Measurements from ENCODE around the gene CCDC142. TPM values are rescaled to one million over a fixed set of nuclear protein-coding genes. Genes with fewer than 3 reads are reported as not detected.
"Not testable (repeated sequence)": the region's sequence is repeated elsewhere in the genome, so short reads cannot be mapped to it uniquely, and the experiment has no call there.

Gene CCDC142
- total and polyA plus RNA-seq, 2 experiments from 2014 or later = 23.4 to 33.5 TPM

DNA sequence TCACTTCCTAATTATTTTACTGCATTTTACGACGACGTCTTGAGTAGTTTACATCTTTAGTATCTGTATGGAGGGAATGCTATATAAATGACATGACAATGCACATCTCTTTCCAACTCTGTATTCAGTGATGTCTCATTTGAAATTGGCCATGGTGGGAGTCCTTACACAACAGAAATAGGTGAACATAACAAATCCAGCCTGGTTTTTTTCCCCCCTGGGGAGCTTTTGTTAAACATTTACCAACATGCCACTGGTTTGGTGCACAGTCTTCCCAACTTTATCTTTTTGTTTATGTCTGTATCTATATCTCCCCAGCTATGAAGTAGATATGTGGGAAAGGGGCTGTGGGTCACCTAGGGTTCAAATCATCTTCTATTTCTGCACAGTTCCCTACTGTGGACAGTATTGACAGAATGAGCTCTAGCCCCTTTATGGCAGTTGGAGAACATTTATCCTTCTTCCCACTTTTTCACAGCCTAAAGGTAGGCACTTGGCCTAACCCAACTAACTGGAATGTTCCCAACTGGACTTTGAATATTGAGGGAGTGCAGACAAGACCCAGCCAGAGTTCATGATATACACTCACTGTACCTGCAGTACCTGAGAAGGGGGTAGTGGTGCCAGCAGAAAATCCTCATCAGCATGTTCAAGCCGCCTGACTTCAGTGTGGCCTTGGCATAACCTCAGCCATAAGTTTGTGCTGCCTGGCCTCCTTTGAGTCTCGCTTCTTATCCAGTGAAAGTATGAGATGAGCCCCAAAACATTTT, 35.4 kb downstream of the CCDC142 start:
- no peaks in the 10 kb centered on the region for H3K4me1 ChIP-seq (ENCODE audit: low read depth)
- H3K27ac ChIP-seq = no peak overlapping the region
- no peak overlapping the region for H3K4me3 ChIP-seq
- DNase-seq (ENCODE audit: low read depth in 1 of 2, low spot score in 1 of 2) = no peak
- no peaks in the 10 kb centered on the region for H3K27me3 ChIP-seq
- no peaks in the 10 kb centered on the region for H3K9me3 ChIP-seq (ENCODE audit: low read depth)
- TF ChIP-seq, protein P1, sequence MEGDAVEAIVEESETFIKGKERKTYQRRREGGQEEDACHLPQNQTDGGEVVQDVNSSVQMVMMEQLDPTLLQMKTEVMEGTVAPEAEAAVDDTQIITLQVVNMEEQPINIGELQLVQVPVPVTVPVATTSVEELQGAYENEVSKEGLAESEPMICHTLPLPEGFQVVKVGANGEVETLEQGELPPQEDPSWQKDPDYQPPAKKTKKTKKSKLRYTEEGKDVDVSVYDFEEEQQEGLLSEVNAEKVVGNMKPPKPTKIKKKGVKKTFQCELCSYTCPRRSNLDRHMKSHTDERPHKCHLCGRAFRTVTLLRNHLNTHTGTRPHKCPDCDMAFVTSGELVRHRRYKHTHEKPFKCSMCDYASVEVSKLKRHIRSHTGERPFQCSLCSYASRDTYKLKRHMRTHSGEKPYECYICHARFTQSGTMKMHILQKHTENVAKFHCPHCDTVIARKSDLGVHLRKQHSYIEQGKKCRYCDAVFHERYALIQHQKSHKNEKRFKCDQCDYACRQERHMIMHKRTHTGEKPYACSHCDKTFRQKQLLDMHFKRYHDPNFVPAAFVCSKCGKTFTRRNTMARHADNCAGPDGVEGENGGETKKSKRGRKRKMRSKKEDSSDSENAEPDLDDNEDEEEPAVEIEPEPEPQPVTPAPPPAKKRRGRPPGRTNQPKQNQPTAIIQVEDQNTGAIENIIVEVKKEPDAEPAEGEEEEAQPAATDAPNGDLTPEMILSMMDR (IDR thresholded peaks at IDR 0.05; ENCODE audit: low read depth, low read length) = no peak
- no peaks in the 10 kb centered on the region for H3K36me3 ChIP-seq

DNA sequence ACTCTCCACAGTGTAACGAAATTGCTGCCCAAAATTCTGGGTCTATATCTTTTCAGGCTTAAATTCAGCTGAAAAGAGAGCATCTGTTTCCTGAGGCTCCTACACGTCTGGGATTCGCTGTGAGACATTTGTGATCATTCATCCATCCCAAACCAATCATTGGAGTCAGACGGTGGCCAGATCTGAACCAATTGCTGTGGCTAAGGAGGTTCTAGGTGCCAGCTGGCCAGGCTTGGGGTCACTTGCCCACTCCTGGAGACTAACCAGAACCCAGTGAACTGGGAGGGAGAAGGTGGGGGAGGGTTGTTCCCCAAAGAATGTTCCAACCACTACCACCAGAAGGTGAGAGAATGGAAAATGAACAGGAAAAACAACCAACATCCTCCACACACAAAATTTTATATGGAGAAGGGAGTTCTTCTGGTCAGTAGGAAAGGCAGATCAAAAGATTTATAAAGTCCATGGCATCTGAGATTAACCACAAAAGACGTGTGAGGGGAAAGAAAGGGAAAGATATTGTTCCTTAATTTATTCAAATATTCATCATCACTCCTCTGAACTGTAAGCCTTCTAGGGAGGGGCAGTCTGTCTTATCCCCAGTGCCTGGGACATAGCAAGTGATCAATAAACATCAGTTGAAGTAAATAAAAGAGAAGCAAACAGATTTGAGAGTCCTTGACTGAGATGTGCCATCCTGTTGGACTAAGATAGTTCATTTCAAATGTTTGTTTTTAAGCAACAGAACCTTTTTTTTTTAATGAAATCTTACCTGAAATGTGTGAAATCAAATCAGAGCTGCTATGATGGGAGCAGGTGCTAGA, 38.1 kb downstream of the CCDC142 start:
- no peaks in the 10 kb centered on the region for H3K36me3 ChIP-seq
- H3K27me3 ChIP-seq = no peaks in the 10 kb centered on the region
- TF ChIP-seq, protein P1 (IDR thresholded peaks at IDR 0.05; ENCODE audit: low read depth, low read length) = no peak
- peaks cover 1% of the 10 kb centered on the region for H3K4me1 ChIP-seq (ENCODE audit: low read depth)
- peak in 1 of 2 donors; percentile 13 for DNase-seq (ENCODE audit: low read depth in 1 of 2, low spot score in 1 of 2)
- no peak overlapping the region for H3K27ac ChIP-seq
- no peak overlapping the region for H3K4me3 ChIP-seq
- no peaks in the 10 kb centered on the region for H3K9me3 ChIP-seq (ENCODE audit: low read depth)

DNA sequence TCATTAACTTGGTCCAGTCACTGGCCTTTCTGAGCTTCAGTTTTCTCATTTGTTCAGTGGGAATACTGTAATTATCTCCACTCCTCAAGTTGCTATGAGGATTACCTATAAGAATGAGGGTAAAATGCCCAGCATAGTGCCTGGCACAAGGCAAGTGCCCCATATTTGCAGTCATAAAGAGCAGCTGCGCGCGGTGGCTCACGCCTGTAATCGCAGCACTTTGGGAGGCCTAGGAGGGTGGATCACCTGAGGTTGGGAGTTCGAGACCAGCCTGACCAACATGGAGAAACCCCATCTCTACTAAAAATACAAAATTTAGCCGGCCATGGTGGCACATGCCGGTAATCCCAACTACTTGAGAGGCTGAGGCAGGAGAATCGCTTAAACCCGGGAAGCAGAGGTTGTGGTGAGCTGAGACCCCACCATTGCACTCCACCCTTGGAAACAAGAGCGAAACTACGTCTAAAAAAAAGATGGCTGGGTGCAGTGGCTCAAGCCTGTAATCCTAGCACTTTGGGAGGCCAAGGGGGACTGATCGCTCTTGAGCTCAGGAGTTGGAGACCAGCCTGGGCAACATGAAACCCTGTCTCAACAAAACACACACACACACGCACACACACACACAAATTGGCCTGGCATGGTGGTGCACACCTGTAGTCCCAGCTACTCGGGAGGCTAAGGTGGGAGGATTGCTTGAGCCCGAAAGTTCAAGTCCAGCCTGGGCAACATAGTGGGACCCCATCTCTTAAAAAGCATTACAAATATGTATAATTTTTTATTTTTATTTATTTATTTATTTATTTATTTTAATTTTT, 40.1 kb downstream of the CCDC142 start:
- DNase-seq (ENCODE audit: low read depth in 1 of 2, low spot score in 1 of 2); H3K27me3 ChIP-seq; H3K27ac ChIP-seq; H3K36me3 ChIP-seq; H3K9me3 ChIP-seq (ENCODE audit: low read depth): not testable (repeated sequence)
- H3K4me1 ChIP-seq (ENCODE audit: low read depth) = peaks cover 14% of the 10 kb centered on the region
- peak overlapping the region; percentile 41 for H3K4me3 ChIP-seq

DNA sequence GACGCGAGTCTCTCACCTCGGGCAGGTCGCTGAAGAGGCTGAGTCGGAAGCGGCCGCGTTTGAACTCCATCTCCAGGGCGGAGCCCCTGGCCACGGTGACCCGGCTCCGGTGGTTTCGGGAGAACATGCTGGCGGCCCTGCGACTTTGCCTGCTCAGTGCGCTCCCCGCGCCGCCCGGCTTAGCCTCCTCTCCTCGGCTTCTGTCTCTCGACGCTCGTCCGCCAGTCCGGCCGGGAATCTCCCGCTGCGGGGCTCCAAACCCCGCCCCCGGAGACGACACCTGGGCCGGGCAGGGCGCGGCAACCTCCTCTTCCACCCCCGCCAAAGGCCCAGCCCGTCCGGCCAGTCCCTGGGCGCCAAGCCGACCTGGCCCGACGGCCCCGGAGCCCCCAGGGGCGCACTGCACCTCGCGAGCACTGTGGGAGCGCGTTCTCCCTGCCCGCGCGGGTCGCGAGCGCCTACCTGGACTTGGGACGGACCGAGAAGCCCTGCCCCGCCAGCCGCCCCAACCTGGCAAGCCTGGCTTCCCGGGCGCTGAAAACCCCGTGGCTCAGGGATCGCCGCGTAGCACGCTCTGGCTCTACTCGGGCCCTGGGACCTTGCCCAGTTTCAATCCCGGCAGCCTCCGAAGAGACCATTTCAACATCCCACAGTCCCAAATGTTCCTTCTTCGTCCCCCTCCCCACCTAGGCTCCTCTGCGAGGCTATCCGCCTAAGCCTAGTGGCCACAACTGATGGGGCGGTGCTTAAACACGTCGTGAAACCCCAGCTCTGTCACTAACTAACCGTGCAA, 40.9 kb downstream of the CCDC142 start, which contains the start of gene RTKN:
TSS of gene RTKN (minus strand) at position 248 of the 793 bp plus-strand sequence. CDS start at position 127, 121 bp downstream.
- no peaks in the 10 kb centered on the region for H3K27me3 ChIP-seq
- H3K4me3 ChIP-seq = peak within 1 kb of the TSS; percentile 41
- TF ChIP-seq, protein P1 (IDR thresholded peaks at IDR 0.05; ENCODE audit: low read depth, low read length) = no peak
- peak; percentile 41 to 58 for DNase-seq (ENCODE audit: low read depth in 1 of 2, low spot score in 1 of 2)
- H3K36me3 ChIP-seq = no peaks in the 10 kb centered on the region
- peaks cover 14% of the 10 kb centered on the region for H3K4me1 ChIP-seq (ENCODE audit: low read depth)
- no peaks in the 10 kb centered on the region for H3K9me3 ChIP-seq (ENCODE audit: low read depth)
- H3K27ac ChIP-seq = peak within 1 kb of the TSS; percentile 98

DNA sequence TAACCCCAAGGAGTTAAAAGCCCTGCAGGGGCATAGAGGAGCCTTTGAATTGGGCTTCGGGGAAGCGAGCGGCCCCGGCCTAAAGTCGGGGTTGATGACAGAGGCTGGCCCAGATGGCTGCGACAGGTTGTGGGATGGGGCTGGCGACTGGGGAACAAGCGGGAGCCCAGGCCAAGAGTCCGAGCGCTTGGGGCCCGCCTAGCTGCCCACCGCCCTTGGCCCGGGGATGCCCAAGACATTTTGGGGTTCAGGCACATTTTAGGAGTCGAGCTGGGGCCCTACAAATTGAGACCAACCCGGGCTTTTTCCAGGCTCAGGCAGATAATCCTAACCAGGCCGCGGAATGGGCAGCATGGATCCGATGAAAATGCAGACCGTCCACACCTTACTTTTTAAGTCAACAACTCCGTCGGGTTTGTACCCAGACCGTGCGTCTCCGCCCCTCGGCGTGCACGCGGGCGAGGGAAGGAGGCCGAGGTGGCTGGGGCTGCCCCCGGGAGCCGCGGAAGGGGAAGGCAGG, 41.6 kb downstream of the CCDC142 start:
- peaks cover 14% of the 10 kb centered on the region for H3K4me1 ChIP-seq (ENCODE audit: low read depth)
- no peak for DNase-seq (ENCODE audit: low read depth in 1 of 2, low spot score in 1 of 2)
- no peaks in the 10 kb centered on the region for H3K9me3 ChIP-seq (ENCODE audit: low read depth)
- peak overlapping the region; percentile 98 for H3K27ac ChIP-seq
- no peaks in the 10 kb centered on the region for H3K27me3 ChIP-seq
- peak overlapping the region; percentile 41 for H3K4me3 ChIP-seq
- TF ChIP-seq, protein P1 (IDR thresholded peaks at IDR 0.05; ENCODE audit: low read depth, low read length) = no peak
- no peaks in the 10 kb centered on the region for H3K36me3 ChIP-seq
